Mucosa of descending colon (tissue), 3 donors: ENCODE measurements around the gene SLC9A7. TPM values are rescaled to one million over a fixed set of nuclear protein-coding genes. Genes with fewer than 3 reads are reported as not detected.
"Not testable (repeated sequence)": the region's sequence is repeated elsewhere in the genome, so short reads cannot be mapped to it uniquely, and the experiment has no call there.

Experiments
- ATAC-seq: fragments of 200-7000 bp; cut with Tn5 transposase; one replicate; pipeline ENCODE4 v1.9.1; 2020; ENCODE audit warnings: mild to moderate bottlenecking, moderate library complexity
- DNase-seq, 3 donors: peaks; one replicate each; pipeline ENCODE4 v3.0.0-alpha.2; 2020
- H3K36me3 ChIP-seq: fragments of 200-600 bp; one replicate; pipeline ENCODE4 v1.8.0; 2021; ENCODE audit warnings: low read depth, mild to moderate bottlenecking
- H3K4me1 ChIP-seq: fragments of 200-600 bp; one replicate; pipeline ENCODE4 v1.8.0; 2021; ENCODE audit warnings: low read depth, mild to moderate bottlenecking
- H3K4me3 ChIP-seq: fragments of 200-600 bp; one replicate; pipeline ENCODE4 v1.8.0; 2021; ENCODE audit warnings: mild to moderate bottlenecking
- H3K9me3 ChIP-seq: fragments of 200-600 bp; one replicate; pipeline ENCODE4 v1.8.0; 2021; ENCODE audit warnings: mild to moderate bottlenecking
- intact Hi-C, 2 donors: fragments of 100-400 bp; cut with DNase I in 1 of 2; cut with micrococcal nuclease in 1 of 2; formaldehyde crosslinking; loops; one replicate each; pipeline versions ENCODE4 v1.11.0 to v1.11.1; 2022; cut with DNase I, micrococcal nuclease
- total RNA-seq, 3 donors: library from RNA; stranded (reverse); fragmentation: NEBNext Ultra II Directional in 2 of 3; extraction: Animal tissue kit (Norgen Biotek cat#: 25700) in 2 of 3; gene quantifications; one replicate each; pipeline versions ENCODE4 v1.2.1 to v1.2.4, GENCODE V29; 2021 to 2023
- TF ChIP-seq, protein P1 (sequence below): fragments of 200-600 bp; IDR thresholded peaks from one replicate; pipeline ENCODE4 v1.8.0; 2022; ENCODE audit warnings: antibody characterized with exemption, mild to moderate bottlenecking
- donor health status: DM: no; HTN: no; CAD: no; lungs with moderate emphysema.
- donor health status: DM: no; HTN: no; CAD: no.
- donor health status: DM: no; HTN: yes; CAD: no.

The SLC9A7 gene
- total RNA-seq, 3 donors from 2014 or later = 0.46 to 2.7 (median 1.3) TPM

DNA sequence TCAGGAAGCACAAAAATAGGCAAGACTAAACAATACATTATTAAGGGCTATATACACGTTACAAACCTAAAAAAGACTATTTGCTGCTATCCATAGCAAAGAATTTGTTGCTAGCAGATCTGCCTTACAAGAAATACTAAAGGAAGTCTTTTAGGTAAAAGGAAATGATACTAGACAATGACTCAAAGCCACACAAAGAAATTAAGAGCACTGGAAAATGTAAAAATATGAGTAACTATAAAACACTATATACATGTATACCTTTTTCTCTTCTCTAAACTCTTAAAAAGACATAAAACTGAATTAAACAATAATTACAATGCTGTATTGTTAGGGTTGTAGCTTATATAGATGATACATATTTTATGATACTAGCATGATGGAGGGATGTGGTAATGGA, 25.7 kb downstream of the SLC9A7 start:
- Histone ChIP-seq H3K4me1 (no peaks in the 10 kb centered on the region), H3K36me3 (no peaks in the 10 kb centered on the region), H3K9me3 (no peaks in the 10 kb centered on the region), H3K4me3 (no peak overlapping the region)
- TF ChIP-seq, protein P1, sequence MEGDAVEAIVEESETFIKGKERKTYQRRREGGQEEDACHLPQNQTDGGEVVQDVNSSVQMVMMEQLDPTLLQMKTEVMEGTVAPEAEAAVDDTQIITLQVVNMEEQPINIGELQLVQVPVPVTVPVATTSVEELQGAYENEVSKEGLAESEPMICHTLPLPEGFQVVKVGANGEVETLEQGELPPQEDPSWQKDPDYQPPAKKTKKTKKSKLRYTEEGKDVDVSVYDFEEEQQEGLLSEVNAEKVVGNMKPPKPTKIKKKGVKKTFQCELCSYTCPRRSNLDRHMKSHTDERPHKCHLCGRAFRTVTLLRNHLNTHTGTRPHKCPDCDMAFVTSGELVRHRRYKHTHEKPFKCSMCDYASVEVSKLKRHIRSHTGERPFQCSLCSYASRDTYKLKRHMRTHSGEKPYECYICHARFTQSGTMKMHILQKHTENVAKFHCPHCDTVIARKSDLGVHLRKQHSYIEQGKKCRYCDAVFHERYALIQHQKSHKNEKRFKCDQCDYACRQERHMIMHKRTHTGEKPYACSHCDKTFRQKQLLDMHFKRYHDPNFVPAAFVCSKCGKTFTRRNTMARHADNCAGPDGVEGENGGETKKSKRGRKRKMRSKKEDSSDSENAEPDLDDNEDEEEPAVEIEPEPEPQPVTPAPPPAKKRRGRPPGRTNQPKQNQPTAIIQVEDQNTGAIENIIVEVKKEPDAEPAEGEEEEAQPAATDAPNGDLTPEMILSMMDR = no peak
- DNase-seq = no peak
- ATAC-seq = no peak
- intact Hi-C loops = no loop called here

DNA sequence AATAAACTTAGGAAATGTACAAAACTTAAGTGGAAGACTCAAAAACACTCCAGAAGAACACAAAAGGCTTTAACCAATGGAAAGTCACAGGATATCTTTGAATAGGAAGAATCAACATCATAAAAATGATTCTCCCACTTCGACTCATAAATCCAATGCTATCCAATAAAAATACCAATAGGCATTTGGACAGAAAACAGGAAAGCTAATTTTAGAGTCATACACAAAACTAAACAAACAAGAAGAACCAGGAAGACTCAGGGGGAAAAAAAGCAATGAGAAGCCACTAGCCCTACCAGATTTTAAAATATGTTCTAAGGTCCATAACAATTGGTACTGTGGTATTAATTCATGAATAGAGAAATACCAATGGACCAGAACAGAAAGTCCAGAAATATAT, 28.2 kb downstream of the SLC9A7 start:
- TF ChIP-seq, protein P1 = no peak

DNA sequence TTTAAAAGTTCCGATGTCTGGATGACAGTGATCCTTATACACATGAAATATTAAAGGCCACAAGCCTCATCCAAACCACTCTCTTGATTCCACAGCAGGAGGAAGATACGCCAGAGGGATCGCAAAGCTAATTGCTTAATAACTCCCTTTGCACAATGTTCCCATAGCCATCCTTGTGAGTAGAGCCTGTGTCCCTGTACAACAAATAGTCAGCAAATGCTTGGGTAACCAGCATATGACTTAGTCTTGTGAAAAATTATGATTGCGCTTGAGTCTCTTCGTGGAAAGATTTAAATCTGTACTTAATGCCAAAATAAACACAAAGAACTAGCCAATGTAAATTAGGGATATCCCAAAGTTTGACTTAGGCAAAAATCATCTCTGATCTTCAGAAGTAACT, 31.5 kb downstream of the SLC9A7 start:
- intact Hi-C loops = no loop called here
- DNase-seq (no peak), ATAC-seq (no peak)
- no peaks in the 10 kb centered on the region for H3K4me1 ChIP-seq
- no peaks in the 10 kb centered on the region for H3K9me3 ChIP-seq
- H3K4me3 ChIP-seq = no peak overlapping the region
- no peaks in the 10 kb centered on the region for H3K36me3 ChIP-seq
- TF ChIP-seq, protein P1 = no peak

More for the DNA sequence above, 28.2 kb downstream of the SLC9A7 start:
- no peaks in the 10 kb centered on the region for H3K36me3 ChIP-seq
- DNase-seq = no peak
- intact Hi-C loops = no loop called here
- no peak overlapping the region for H3K4me3 ChIP-seq
- no peaks in the 10 kb centered on the region for H3K9me3 ChIP-seq
- no peak for ATAC-seq
- no peaks in the 10 kb centered on the region for H3K4me1 ChIP-seq

DNA sequence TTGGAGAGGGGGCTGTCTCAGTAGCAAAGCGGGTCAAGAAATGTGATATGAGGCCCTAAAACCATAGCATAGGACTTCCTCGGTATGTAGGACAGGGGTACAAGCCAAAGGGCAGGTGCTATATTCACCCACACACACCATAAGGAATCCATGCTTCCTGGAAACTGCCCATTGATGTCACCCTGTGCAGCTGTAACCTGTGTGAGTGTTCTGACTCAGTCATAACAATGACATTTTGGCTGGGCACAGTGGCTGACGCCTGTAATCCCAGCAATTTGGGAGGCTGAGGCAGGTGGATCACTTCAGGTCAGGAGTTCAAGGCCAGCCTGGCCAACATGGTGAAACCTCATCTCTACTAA, 35.4 kb downstream of the SLC9A7 start:
- H3K36me3 ChIP-seq, H3K9me3 ChIP-seq, H3K4me1 ChIP-seq, ATAC-seq, intact Hi-C loops, DNase-seq, H3K4me3 ChIP-seq: not testable (repeated sequence)

DNA sequence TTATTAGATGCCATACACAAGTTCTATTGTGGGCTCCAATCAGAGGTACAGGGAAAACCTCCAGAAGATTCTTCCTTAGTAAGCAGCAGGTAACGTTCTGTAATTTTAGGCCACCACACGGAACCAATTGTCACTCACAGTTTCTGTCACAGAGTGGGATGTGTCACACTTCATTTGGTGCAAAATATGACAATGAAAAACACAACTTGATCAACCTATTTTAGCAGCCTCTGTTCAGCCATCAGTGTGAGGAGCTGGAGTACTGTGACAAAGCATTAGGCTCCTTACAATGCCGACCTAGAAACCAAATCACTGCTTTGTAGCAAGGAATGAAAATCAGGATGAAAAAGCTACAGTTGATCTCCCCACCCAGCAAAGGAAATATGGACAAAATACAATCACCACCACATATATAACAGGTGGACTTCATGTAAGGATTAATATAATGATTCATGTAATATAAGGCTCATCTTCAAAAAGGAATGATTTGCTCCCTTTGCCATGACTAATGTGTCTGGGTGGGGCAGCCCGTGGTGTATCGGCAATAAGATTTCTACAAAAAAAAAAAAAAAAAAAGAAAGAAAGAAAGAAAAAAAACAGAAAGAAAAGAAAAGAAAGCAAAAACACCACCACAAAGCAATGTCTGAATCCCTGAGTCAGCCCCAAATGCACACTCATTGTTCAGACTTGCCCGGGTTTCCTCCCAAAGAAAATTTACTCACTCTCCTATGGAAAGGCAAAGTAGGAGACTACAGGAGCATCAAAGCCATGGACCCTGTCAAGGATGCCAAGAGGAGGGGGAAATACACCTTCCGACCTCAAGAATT, 36.0 kb downstream of the SLC9A7 start:
- Histone ChIP-seq H3K4me3 (no peak overlapping the region), H3K36me3 (no peaks in the 10 kb centered on the region), H3K4me1 (no peaks in the 10 kb centered on the region), H3K9me3 (no peaks in the 10 kb centered on the region)
- TF ChIP-seq, protein P1 = no peak
- intact Hi-C loops = no loop called here
- no peak for DNase-seq
- ATAC-seq = no peak

DNA sequence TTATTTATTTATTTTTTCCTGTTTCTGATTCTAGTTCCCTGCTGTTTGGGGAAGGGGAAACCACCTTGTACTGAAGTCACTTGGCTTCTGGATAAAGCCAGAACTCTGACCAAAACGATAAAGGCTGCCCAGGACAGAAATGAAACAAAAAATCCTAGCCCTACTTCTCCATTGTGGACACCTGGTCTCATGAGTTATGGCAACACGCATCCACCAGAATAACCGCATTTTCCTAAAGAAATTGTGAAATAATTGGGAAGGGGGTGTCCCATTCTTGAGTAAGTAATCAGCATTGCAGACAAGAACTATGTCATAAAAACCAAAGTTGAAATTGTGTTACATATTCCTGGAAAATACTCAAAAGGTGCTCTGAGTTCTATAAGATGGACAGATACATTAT, 42.1 kb downstream of the SLC9A7 start:
- intact Hi-C loops = no loop called here
- TF ChIP-seq, protein P1 = no peak
- H3K36me3 ChIP-seq = no peaks in the 10 kb centered on the region
- H3K9me3 ChIP-seq = no peaks in the 10 kb centered on the region
- ATAC-seq = no peak
- H3K4me3 ChIP-seq = no peak overlapping the region
- no peaks in the 10 kb centered on the region for H3K4me1 ChIP-seq
- DNase-seq = no peak
